ENCODE data around the gene PPP3CA. TPM values are rescaled to one million over a fixed set of nuclear protein-coding genes. Genes with fewer than 3 reads are reported as not detected.
A peak's percentile ranks its signal among the peaks of the same experiment; 100 is the strongest.

Gene PPP3CA
- total RNA-seq, 2 donors from 2014 or later, result 36.6 to 39.2 TPM

GRCh38 chr4:101155368-101155767 is 192.0 kb downstream of the PPP3CA start:
- H3K4me1 Mint-ChIP-seq, result peaks cover 61% of the 10 kb centered on the region
- DNase-seq, result no peak
- H3K4me3 Mint-ChIP-seq, result no peak overlapping the region
- H3K4me1 ChIP-seq (ENCODE audit: control insufficient read depth, insufficient read depth, low read length), result peaks cover 10% of the 10 kb centered on the region
- H3K27me3 ChIP-seq (ENCODE audit: control insufficient read depth, insufficient read depth, low read length, poor library complexity, severe bottlenecking), result no peaks in the 10 kb centered on the region
- H3K27me3 Mint-ChIP-seq (ENCODE audit: insufficient read depth), result no peaks in the 10 kb centered on the region
- H3K9me3 Mint-ChIP-seq, result no peaks in the 10 kb centered on the region
- H3K36me3 ChIP-seq (ENCODE audit: control insufficient read depth, insufficient read depth, low read length), result no peaks in the 10 kb centered on the region
- no peak overlapping the region for H3K27ac ChIP-seq (ENCODE audit: low read depth, low read length)
- H3K4me3 ChIP-seq (ENCODE audit: low read length), result no peak overlapping the region
- H3K9me3 ChIP-seq (ENCODE audit: control insufficient read depth, low read length), result no peaks in the 10 kb centered on the region
- H3K9ac ChIP-seq (ENCODE audit: extremely low read depth, low read length, poor library complexity, severe bottlenecking), result no peak overlapping the region
- H3K27ac Mint-ChIP-seq, result peak overlapping the region; percentile 62
- H3K36me3 Mint-ChIP-seq (ENCODE audit: low read depth), result no peaks in the 10 kb centered on the region
- TF ChIP-seq CTCF (conservative IDR thresholded peaks at IDR 0.05), result no peak

- Histone ChIP-seq H3K36me3 (ENCODE audit: control insufficient read depth, insufficient read depth, low read length) (no peaks in the 10 kb centered on the region), H3K27ac (ENCODE audit: low read depth, low read length) (no peak overlapping the region), H3K4me1 (ENCODE audit: control insufficient read depth, insufficient read depth, low read length) (peaks cover 16% of the 10 kb centered on the region), H3K9ac (ENCODE audit: extremely low read depth, low read length, poor library complexity, severe bottlenecking) (peak overlapping the region; percentile 29), H3K9me3 (ENCODE audit: control insufficient read depth, low read length) (no peaks in the 10 kb centered on the region), H3K4me3 (ENCODE audit: low read length) (peak overlapping the region; percentile 55), H3K27me3 (ENCODE audit: control insufficient read depth, insufficient read depth, low read length, poor library complexity, severe bottlenecking) (no peaks in the 10 kb centered on the region)
- no peaks in the 10 kb centered on the region for H3K36me3 Mint-ChIP-seq (ENCODE audit: low read depth)
- H3K27me3 Mint-ChIP-seq (ENCODE audit: insufficient read depth), result no peaks in the 10 kb centered on the region
- peaks cover 64% of the 10 kb centered on the region for H3K4me1 Mint-ChIP-seq
- TF ChIP-seq CTCF (conservative IDR thresholded peaks at IDR 0.05), result no peak
- no peak for DNase-seq
- H3K27ac Mint-ChIP-seq, result peak overlapping the region; percentile 49
- no peak overlapping the region for H3K4me3 Mint-ChIP-seq
- H3K9me3 Mint-ChIP-seq, result no peaks in the 10 kb centered on the region
Measured at GRCh38 chr4:101153653-101154052, 193.7 kb downstream of the PPP3CA start.

- DNase-seq, result no peak
- no peak overlapping the region for H3K27ac ChIP-seq (ENCODE audit: low read depth, low read length)
- Mint-ChIP-seq H3K4me3 (peak overlapping the region; percentile 3), H3K27ac (peak overlapping the region; percentile 74), H3K36me3 (ENCODE audit: low read depth) (no peaks in the 10 kb centered on the region), H3K27me3 (ENCODE audit: insufficient read depth) (no peaks in the 10 kb centered on the region), H3K9me3 (no peaks in the 10 kb centered on the region), H3K4me1 (peaks cover 64% of the 10 kb centered on the region)
- peaks cover 24% of the 10 kb centered on the region for H3K4me1 ChIP-seq (ENCODE audit: control insufficient read depth, insufficient read depth, low read length)
- TF ChIP-seq CTCF (conservative IDR thresholded peaks at IDR 0.05), result no peak
- no peaks in the 10 kb centered on the region for H3K27me3 ChIP-seq (ENCODE audit: control insufficient read depth, insufficient read depth, low read length, poor library complexity, severe bottlenecking)
- H3K36me3 ChIP-seq (ENCODE audit: control insufficient read depth, insufficient read depth, low read length), result no peaks in the 10 kb centered on the region
- no peak overlapping the region for H3K9ac ChIP-seq (ENCODE audit: extremely low read depth, low read length, poor library complexity, severe bottlenecking)
- no peaks in the 10 kb centered on the region for H3K9me3 ChIP-seq (ENCODE audit: control insufficient read depth, low read length)
- WGBS, 2 experiments (ENCODE audit: insufficient coverage in 1 of 2, insufficient read length in 1 of 2), result 64 to 79% methylated on average over 3 of the region's 3 CpGs
- peak overlapping the region; percentile 55 for H3K4me3 ChIP-seq (ENCODE audit: low read length)
Measured at GRCh38 chr4:101152521-101152920, 194.8 kb downstream of the PPP3CA start.
